ENCODE results near the gene GREB1.

GREB1 gene

DNA sequence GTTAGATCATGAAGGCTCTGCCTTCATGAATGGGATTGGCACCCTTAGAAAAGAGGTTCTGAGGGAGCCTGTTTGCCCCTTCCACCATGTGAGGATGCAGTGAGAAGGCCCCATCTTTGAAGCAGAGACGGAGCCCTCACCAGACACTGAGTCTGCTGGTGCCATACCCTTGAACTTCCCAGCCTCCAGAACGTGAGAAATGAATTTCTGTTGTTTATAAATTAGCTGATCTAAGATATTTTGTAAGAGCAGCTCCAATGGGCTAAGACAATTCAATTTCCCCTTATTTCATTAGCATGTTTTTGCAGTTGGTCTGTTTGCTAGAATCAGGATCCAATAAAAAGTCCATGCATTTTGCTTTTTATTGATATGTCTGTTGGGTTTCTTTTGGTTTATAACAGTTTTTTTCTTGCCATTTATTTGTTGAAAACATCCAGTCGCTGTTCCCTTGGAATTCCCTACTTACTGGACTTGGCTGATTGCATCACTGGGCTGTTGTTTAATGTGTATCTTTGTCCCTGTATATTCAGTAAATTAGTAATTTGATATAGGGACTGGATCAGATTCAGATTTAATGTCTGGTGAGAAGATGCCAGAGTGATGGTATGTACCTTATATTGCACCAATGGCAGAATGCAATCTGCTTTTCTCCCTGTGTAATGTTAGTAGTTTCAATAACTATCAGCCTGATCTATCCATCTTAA, 24.0 kb upstream of the GREB1 start:
- no peak for DNase-seq

DNA sequence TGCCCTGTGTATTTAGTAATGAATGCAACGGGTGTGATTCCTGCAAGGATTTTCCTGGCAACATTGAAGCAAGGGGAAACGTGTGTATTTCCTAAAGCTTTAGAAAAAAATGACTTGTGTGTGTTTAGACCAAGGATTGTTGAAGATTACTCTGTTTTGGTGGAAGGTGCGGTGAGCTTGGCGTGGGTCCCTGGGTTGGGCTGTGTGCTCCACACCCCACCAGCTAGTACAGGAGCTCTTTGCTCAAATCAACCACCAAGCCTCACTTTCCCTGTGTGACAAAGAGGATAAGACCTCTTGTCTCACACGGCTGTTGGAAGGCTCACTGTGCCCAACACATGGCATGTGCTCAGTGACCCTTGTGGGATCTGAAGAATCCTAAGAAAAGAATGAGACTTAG, 21.4 kb upstream of the GREB1 start:
- no peak for DNase-seq

DNA sequence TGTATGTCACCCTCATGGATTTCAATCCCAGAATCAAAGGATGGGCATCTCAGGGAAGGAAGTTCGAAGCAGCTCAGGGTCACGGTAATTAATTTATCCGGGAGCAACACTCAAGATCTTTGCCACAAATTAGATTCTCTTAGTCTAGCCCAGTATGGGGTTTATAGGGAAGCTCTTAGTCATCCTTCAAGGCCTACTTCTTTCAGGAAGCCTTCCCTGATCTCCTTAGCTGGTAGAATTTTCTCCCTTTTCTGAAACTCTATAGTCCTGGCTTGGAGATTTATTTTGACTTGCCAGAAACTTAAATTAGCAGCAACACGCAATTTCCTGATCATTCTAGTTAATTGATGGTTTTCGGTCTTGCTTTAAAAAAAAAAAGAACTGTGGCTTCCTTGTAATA, 20.5 kb upstream of the GREB1 start:
- no peak for DNase-seq

DNA sequence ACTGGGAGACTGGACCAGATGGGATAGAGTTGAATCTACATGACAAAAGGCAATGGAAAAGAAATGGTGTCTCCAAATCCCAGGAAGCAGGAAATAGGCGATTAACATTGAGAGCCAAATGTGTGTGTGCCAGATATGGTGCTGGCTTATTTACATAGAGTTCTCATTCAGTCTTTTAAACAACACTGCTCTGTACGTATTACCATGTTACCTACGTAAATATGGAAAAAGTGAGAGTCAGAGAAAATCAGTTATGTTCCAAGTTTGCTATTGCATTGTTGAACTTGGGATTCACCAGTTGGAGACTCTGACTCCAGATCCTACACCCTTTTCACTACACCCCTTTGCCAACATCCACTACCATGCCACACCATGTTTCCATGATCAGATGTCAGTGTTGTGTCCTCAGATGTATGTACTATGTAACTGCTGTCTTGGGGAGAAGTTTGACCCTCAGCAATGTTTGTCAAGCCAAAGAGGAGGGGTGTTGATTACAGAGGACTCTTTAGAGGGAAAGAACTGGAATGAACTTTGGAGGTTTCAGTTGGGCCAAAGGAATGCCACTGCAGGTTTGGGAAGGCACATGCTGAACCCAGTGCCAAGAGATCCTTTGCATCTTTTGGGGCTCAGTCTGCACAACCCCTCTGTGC, 19.6 kb upstream of the GREB1 start:
- DNase-seq = no peak

DNA sequence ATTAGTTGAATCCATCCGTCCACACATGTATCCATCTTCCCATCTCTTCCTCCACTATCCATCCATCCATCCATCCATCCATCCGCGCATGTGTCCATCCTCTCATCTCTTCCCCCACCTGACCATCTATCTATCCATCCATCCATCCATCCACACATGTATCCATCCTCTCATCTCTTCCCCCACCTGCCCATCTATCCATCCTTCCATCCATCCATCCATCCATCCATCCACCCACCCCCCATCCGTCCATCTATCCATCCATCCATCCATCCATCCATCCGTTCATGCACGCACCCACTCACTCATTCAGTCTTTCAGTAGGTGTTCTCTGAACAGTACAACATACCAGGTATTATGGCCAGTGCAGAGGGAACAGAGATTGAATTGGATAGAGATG, 18.9 kb upstream of the GREB1 start:
- no peak for DNase-seq

DNA sequence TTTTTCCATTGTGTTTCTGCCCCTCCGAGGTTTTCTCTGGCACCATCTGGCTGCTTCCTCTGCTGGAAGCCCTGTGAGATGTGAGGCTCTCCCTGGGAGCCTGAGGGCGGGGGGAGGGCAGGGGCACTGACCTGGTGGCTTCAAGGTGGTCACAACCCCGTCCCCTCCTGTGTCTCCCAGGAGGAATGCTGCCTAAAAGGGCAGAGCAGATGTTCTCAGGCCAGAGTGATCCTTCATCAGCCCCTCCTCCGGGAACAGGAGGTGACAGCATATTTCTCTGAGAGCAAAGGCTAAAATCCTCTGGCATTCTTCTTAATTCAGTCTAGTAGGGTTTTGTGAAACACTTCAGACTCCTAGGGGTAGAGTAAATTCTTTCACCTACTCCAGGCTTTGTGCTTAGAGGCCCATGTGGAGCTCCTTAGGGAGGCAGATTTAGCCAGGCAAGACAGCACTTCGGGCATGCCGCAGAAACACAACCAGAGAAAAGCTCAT, 18.3 kb upstream of the GREB1 start:
- DNase-seq = no peak

DNA sequence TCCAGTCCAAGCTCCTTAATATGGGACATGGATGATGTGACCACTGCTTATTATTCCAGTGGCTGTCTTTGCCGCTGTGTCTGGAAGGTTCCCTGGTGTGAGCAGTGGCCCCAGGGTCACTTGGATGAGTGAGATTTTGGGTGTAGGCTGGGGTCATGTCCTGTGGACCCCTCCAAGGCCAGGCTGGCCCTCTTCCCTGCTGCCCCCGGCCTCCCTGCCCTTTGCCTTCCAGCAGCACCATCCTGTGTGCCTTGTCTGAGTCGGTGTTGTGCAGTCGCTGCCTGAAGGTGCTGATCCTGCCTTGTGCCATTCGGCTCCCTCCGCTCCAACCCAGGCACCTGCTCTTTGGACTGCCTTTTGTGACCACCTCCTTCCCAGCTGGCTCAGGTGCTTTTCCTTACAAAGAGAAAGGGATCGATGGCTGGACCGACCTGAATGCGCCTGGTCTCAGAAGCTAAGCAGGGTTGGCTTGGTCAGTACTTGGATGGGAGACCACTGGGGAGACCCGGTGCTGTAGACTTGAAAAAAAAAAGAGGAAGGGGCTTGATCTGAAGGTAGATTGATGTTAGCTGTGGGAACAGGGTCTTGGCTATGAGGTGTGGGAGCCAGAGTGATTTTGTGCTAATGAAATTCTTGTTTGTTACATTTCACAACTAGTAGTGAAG, 16.7 kb upstream of the GREB1 start:
- no peak for DNase-seq

DNA sequence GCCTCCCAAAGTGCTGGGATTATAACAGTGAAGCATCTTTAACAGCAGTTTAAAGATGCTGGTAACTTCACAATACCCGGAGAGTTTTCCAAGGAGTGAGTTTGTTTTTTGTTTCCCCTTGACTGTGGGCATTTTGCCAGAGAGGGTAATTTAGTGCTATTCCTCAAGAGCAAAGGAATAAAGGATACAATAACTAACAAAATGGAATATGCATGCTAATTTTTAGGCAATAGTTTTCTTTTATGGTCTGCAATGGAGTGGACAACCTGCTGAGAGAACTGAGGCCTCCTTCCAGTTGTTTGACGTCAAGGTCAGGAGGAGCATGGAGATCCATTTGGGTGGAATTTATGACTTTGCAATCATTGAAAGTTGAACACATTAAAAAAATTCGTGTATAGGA, 15.9 kb upstream of the GREB1 start:
- no peak for DNase-seq

DNA sequence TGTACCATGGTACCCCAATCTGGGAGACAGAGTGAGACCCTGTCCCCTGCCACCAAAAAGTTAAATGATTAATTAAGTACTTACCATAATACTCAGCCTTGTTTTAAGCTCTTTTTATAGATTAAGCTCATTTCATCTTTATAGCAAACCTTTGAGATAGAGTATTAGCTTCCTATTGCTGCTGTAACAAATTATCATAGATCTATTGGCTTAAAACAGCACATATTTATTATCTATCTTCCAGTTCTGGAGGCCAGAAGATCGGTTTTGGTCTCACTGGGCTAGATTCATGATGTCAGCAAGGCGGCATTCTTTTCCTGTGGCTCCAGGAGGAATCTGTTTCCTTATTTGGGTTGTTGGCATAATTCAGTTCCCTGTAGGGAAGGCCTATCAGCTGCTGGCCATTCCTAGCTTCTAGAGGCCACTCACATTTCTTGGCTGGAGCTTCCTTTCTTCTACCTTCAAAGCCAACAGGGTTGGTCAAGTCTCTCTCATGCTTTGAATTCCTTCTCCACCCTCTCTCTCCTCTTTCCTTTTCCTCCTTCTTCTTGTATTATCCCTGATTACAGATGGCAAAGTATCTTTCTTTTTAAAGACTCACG, 13.7 kb upstream of the GREB1 start:
- no peak for DNase-seq

DNA sequence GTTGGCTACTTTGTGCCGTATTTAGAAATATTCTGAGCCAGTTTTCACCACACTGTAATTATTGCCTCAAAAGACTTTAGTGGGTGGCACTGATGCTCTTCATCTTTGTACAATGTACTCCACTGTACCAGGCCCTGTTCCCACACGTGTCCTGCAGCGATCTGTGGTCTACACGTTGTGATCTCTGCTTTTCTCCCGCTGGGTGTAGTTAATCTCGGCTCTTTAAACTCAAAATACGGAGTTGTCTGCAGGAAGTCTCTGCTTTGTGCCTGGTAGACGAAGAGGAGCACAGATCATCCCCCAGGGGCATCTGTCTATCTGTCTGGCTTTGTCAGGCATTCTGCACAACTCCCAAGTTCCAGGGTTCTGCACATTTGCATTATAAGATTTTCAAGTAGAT, 12.1 kb upstream of the GREB1 start:
- no peak for DNase-seq

DNA sequence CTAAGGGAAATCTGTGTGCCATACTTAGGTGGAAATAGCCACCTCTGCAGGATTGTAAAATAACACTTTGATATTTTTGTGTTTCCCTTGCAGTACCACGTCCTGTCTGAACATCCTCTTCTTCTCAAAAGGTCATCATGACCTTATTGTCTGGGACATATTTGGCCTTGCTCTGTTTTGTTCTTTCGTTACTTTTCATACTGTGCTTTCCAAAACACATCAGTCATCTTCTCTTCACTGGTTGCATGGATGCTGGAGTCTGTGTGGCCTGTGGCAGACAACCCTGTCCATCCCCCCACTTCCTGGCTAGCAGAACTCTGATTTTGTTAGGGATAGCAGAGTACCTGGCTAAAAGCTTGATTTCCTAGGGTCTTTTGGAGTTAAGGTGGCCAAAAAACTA, 9.4 kb upstream of the GREB1 start:
- DNase-seq = no peak

DNA sequence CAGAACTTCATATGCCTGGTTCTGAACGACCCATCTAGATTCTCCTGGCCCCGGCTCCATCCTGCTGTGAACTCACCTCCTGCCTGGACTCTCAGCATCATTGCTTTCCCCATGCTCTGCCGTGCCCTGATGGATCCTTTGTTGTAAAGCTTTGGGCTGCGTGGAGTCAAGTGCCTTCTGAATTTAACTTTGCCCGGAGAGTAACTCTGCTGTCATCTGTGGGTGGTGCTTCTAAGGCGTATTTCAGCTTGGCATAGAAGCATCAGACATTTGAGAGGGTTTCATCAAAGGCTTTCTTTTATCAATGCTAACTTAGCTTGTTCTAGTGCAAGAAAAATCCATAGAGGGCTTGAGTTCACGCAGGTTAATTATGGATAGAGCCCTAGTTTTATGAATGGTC, 8.1 kb upstream of the GREB1 start:
- no peak for DNase-seq

DNA sequence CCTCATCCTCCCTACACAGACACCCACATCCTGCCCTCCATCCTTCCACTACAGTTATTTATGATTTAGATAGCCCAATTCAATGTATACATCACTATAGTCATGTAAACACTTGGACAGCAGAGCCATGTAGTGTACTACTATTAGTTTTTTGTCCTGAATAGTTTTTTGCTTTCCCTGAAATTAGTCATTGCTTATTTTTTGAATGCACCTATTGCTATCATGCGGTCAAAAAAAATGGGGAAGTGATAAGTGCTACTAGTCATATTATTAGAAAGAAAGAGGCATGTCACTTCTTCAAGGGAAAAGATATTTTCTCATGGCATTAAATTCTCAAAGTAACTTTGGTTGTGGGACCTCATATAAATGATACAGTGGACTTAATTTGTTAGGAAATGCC, 6.8 kb upstream of the GREB1 start:
- DNase-seq = no peak

DNA sequence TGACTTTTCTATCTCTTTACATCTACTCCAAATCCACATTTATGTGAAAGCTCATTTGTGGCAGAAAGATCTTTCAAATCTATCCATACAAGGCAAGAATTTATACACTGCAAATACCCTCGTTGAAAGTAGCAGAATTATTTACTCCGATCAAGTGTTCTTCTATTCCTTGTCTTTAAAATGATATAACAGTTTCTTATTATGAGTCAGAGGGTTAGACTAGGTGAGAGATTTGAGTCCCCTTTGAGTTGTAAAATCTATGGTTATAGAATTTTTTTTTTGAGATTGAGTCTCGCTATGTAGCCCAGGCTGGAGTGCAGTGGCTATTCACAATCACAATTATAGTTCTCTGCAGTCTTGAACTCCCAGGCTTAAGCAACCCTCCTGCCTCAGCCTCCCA, 5.6 kb upstream of the GREB1 start:
- no peak for DNase-seq

DNA sequence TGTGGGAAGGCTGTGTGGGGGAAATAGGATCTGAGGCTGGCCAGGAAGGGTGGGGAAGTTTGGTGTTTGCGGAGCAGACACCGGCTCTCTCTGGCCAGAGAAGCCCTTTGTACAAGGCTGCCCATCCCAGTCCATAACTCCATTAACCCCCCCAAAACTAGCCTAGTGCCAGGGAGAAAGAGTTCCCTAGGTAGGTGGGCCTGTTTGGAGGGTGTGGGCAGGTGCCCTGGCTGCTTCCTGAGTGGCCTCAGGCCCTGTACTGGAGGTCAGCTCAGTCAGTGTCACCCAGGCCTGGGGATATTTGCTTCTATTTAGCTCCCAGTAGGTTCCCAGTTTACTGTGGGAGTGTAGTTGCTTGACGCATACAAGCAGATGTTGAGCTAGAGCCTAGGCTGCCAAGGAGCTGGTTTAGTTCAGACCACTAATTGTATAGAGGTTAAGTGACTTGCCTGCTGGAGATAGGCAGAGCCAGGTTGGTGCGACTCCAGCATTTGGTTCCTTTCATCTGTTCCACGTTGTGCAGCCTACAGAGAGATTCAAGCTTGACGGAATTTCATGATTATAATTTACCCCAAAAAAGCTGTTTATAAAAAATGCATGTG, 2.9 kb upstream of the GREB1 start:
- DNase-seq = no peak

DNA sequence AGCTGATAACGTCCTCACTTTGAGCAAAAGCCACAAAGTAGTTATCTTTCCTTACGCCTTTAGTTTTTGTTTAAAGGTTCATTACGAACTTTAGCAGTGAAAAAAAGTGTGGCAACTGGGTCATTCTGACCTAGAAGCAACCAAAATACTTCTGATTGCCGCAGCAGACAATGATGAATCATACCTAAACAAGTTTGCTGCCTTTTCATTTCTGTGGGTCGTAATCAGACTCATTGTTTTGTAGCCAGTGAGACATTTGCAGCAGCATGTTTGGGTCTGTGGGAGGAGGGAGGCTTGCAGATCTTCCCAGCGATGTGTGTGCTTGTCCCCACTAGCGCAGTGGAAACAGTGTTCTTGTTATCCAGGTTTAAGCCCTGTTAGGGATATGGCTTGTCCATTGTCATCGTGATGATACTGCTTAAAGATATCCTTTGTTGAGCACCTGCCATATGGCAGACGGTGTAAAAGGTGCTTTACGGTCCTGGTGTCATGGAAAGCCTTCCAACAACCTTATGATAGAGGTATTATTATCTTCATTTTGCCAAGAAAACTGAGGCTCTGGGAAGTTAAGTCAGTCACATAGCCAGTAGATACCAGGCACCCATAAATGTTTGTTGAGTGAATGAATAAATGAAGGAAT, 1.3 kb upstream of the GREB1 start:
- DNase-seq = no peak

DNA sequence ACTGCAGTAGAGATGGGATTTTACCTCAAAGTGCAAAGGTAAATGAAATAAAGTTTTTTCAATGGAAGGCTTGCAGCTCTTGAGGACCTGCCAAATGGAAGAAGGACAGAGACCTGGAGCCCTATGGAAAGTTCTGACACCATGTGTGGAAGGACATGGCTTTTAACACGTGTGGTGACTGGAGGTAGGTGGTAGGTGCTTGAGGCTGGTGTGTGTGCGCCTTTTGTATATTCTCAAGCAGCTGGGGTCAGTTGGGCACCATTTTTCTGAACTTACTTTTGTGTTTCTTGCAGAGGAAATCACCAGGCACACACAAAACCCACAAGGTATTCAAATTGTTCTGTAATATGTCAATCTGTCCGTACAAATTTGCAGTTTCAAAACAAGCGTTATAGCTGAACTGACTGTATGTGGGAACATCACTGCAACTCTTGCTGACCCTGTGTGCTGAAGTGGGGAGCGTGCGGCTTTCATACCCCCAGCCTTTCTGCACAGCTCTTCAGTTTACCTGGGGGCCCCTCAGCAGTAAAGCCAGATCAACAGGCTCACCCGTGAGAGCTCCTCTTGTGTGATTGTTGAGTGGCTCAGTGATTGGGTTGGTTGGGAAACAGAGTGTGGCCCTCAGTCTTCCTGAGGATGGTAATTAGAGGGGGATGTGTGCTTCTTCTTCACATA, 363 bp downstream of the GREB1 start:
- DNase-seq = no peak

DNA sequence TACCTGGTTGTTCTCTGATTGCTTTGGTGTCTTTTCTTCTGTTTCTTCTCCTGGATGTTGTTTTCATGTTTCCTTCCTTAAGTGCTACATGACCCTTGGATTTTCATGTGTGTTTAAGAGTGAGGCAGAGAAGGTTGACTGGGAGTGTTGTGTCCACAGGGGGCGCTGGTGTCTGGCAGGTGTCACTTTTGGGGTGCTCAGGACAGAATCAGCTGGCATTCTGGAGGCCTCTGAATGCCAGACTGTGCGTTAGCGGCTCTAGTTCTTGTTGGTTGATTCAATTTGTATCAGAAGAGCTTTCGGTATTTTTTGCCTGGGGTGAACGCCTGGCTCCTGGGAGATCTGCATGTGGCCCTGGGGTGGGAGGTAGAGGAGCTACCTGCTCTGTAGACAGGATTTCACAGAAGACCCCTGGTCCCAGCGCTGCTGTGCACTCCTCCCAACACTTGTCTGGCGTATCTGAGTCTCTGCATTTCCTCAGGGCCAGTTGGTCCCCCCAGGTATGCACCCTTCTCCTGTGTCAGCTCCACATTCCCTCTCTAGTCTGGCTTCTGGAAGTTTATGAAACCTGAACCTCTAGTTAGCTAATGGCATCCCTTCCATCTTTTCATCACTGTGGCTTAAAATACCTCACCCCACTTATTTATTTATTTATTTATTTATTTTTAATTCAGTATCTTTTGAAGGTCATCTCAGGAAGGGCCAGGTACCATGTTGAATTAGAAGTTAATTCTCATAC, 1.1 kb downstream of the GREB1 start:
- DNase-seq = no peak

DNA sequence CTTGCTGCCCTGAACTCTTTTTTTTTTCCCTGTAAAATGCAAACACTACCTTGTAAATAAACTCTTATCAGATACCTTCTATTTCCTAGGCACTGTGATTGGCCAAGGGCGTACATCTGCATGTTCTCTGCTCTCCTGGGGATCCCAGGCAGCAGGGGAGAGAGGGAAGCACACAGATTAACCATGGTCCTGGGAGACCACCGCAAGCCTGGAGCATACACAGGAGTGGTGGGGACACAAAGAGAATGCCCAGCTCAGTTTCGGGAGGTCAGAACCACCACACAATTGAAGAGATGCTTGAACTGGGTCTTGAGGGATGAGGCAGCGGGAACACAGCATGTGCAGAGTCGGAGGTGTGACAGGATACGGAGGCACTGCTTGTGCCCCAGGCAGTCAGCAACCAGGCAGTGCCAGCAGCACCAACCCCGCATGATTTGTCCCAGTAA, 2.1 kb downstream of the GREB1 start:
- DNase-seq = no peak

DNA sequence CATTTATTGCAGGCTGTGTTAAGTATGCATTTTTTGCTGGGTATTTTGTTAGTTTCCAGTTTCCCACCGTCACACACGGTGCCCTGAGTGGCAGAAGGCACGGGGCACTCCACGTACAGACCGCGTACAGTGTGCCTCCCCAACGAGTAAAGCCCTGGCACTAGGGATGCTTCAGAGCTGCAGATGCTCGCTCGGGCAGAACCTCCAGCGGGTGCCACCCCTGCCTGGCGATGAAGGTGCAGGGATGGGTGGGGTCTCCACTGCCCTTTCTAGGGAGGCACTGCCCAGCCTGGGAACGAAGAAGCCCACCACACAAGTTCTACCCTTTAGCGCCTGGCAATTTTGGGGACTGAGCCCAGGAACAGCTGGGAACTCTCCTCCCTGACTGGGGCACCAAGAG, 4.1 kb downstream of the GREB1 start:
- DNase-seq = no peak

DNA sequence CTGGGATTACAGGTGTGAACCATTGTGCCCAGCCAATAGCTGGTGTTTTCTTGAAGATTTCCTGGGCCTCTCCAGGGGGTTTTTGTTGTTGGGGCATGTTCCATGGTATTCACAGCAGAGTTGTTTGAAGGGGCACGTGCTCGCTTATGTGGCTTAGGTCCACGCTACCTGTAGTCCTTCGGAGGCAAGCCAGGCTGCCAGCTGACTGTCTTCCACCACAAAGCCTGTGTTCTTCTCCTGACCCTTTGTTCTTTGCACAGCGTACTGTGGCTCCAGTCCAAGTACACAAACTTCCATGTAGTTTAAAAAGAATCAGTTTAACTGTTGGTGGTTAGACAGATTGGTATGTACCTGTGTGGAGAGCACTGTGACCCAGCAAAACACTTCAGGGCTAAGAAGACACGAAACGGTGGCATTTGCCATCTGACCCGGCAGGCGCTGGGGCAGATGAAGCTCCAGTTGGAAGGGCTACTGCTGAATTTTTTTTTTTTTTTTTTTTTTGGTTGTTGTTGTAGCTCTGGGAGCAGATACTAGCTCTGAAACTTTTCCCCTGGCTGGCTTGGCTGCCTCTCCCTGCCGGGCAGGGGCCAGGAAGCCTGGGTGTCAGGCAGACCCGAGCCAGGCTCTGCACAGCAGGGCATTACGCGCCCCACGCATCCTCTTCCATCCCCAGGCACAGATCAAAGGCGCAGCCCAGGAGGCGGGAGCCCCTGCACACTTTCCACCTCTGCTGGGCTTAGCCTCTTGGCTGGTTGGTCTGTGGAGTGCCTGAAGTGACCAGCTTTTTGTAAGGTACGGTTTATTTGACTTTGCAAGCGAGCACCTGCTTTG, 5.7 kb downstream of the GREB1 start:
- DNase-seq = no peak
